ENCODE results near the gene PAQR5.

Gene PAQR5

GRCh38 chr15:69394556-69395282, 96.0 kb downstream of the PAQR5 start:
- peak; percentile 24 to 82 (median 67) for DNase-seq

GRCh38 chr15:69395460-69395859, 96.7 kb downstream of the PAQR5 start:
- no peak for DNase-seq

GRCh38 chr15:69395991-69396390, 97.3 kb downstream of the PAQR5 start:
- no peak for DNase-seq

GRCh38 chr15:69398491-69398891, 99.8 kb downstream of the PAQR5 start:
- DNase-seq: no peak

GRCh38 chr15:69400850-69401249, 102.1 kb downstream of the PAQR5 start:
- DNase-seq: no peak

GRCh38 chr15:69402816-69403215, 104.1 kb downstream of the PAQR5 start:
- DNase-seq: no peak

GRCh38 chr15:69403594-69403993, 104.9 kb downstream of the PAQR5 start:
- DNase-seq: no peak

GRCh38 chr15:69405110-69405509, 106.4 kb downstream of the PAQR5 start:
- no peak for DNase-seq

GRCh38 chr15:69407719-69408400, 109.1 kb downstream of the PAQR5 start:
- DNase-seq: no peak

GRCh38 chr15:69408841-69409240, 110.1 kb downstream of the PAQR5 start:
- DNase-seq: no peak

GRCh38 chr15:69410248-69410874, 111.6 kb downstream of the PAQR5 start:
- no peak for DNase-seq

- DNase-seq: no peak
Measured at GRCh38 chr15:69412274-69412673, 113.6 kb downstream of the PAQR5 start.

GRCh38 chr15:69412701-69413100, 114.0 kb downstream of the PAQR5 start:
- no peak for DNase-seq

- DNase-seq: peak; percentile 83 to 92 (median 89)
Measured at GRCh38 chr15:69413822-69414700, 115.3 kb downstream of the PAQR5 start, which contains the start of gene KIF23. Gene KIF23, plus strand, starts transcription at chr15:69414349. Its CDS starts 117 bp downstream, at chr15:69414466.

- DNase-seq: peak in 2 of 6 experiments; percentile 16
Measured at GRCh38 chr15:69414701-69415167, 116.0 kb downstream of the PAQR5 start.

- no peak for DNase-seq
Measured at GRCh38 chr15:69415381-69415780, 116.7 kb downstream of the PAQR5 start.

- no peak for DNase-seq
Measured at GRCh38 chr15:69417581-69417980, 118.9 kb downstream of the PAQR5 start.

- DNase-seq: no peak
Measured at GRCh38 chr15:69421498-69421897, 122.8 kb downstream of the PAQR5 start.

GRCh38 chr15:69422336-69422895, 123.7 kb downstream of the PAQR5 start:
- DNase-seq: no peak

- no peak for DNase-seq
Measured at GRCh38 chr15:69424001-69424400, 125.3 kb downstream of the PAQR5 start.

GRCh38 chr15:69424748-69425413, 126.2 kb downstream of the PAQR5 start:
- no peak for DNase-seq

GRCh38 chr15:69433831-69434230, 135.1 kb downstream of the PAQR5 start:
- DNase-seq: no peak

Data from stimulated activated naive CD4-positive, alpha-beta T cell (primary cell).